ENCODE data around the gene EMP2. TPM values are rescaled to one million over a fixed set of nuclear protein-coding genes. Genes with fewer than 3 reads are reported as not detected.

EMP2 gene
- total RNA-seq, 1 experiment from 2014 or later = 198 TPM

- H3K4me3 ChIP-seq (ENCODE audit: low read depth, low read length) = no peak overlapping the region
- no peaks in the 10 kb centered on the region for H3K27me3 Mint-ChIP-seq (ENCODE audit: insufficient read depth, unreplicated experiment)
- H3K4me3 Mint-ChIP-seq (ENCODE audit: unreplicated experiment) = no peak overlapping the region
- peak overlapping the region; percentile 80 for H3K27ac Mint-ChIP-seq (ENCODE audit: unreplicated experiment)
- CTCF ChIA-PET = interaction anchor here (0.6 to 0.8 kb wide), 3 partner anchors 37 to 102 kb away, joined by 3 to 5 read pairs (median 3); partner anchors contain the start of gene EMP2
- TF ChIP-seq, protein P1, sequence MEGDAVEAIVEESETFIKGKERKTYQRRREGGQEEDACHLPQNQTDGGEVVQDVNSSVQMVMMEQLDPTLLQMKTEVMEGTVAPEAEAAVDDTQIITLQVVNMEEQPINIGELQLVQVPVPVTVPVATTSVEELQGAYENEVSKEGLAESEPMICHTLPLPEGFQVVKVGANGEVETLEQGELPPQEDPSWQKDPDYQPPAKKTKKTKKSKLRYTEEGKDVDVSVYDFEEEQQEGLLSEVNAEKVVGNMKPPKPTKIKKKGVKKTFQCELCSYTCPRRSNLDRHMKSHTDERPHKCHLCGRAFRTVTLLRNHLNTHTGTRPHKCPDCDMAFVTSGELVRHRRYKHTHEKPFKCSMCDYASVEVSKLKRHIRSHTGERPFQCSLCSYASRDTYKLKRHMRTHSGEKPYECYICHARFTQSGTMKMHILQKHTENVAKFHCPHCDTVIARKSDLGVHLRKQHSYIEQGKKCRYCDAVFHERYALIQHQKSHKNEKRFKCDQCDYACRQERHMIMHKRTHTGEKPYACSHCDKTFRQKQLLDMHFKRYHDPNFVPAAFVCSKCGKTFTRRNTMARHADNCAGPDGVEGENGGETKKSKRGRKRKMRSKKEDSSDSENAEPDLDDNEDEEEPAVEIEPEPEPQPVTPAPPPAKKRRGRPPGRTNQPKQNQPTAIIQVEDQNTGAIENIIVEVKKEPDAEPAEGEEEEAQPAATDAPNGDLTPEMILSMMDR (IDR thresholded peaks at IDR 0.05; ENCODE audit: insufficient read depth in 1 of 2, low read depth in 1 of 2, low read length in 1 of 2, severe bottlenecking in 1 of 2, unreplicated experiment in 1 of 2) = no peak
- no peaks in the 10 kb centered on the region for H3K27me3 ChIP-seq (replicated peaks; ENCODE audit: control insufficient read depth, insufficient read depth, low read length)
- no TSS peak for BruUV-seq (replicated peaks)
- peaks cover 22% of the 10 kb centered on the region for H3K4me1 Mint-ChIP-seq (ENCODE audit: low read depth, unreplicated experiment)
- peak; percentile 49 to 73 for DNase-seq
- peaks cover 7% of the 10 kb centered on the region for H3K36me3 Mint-ChIP-seq (ENCODE audit: insufficient read depth, unreplicated experiment)
- H3K4me1 ChIP-seq = peaks cover 52% of the 10 kb centered on the region
- H3K9me3 ChIP-seq = no peaks in the 10 kb centered on the region
- POLR2A ChIA-PET = interaction anchor here (0.6 to 0.7 kb wide), 3 partner anchors 15 to 265 kb away, joined by 3 to 7 read pairs (median 5); no protein-coding TSS in a partner anchor
- intact Hi-C loops (cut with micrococcal nuclease; ENCODE audit: unreplicated experiment) = no loop called here
- H3K36me3 ChIP-seq (ENCODE audit: control insufficient read depth, insufficient read depth, low read length) = no peaks in the 10 kb centered on the region
- no peaks in the 10 kb centered on the region for H3K9me3 Mint-ChIP-seq (ENCODE audit: unreplicated experiment)
Observed at GRCh38 chr16:10616756-10617640, 36.6 kb upstream of the EMP2 start.

DNA sequence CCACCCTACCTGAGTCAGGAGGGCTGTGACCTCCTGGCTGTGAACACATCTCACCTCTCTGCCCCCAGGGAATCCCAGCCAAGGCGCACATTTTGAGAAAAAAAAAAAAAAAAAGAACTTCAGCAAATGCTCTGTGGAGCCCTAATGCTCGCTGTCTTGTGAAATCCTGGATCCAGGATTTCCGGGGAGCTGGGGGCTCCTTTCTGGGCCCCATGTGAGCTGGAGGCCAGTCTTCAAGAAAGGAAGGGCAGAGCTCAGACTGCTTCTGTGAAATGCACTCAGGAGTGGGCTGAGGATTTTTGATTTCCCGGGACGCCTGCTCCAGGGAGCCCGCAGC lies 36.0 kb upstream of the EMP2 start:
- H3K4me3 Mint-ChIP-seq (ENCODE audit: unreplicated experiment) = no peak overlapping the region
- no TSS peak for BruUV-seq (replicated peaks)
- no peak overlapping the region for H3K27ac Mint-ChIP-seq (ENCODE audit: unreplicated experiment)
- POLR2A ChIA-PET = interaction anchor here (0.7 kb wide), 2 partner anchors 14 to 38 kb away, joined by 5 to 7 read pairs; no protein-coding TSS in a partner anchor
- no peaks in the 10 kb centered on the region for H3K27me3 Mint-ChIP-seq (ENCODE audit: insufficient read depth, unreplicated experiment)
- Histone ChIP-seq H3K27me3 (replicated peaks; ENCODE audit: control insufficient read depth, insufficient read depth, low read length) (no peaks in the 10 kb centered on the region), H3K4me3 (ENCODE audit: low read depth, low read length) (no peak overlapping the region), H3K9me3 (no peaks in the 10 kb centered on the region), H3K36me3 (ENCODE audit: control insufficient read depth, insufficient read depth, low read length) (no peaks in the 10 kb centered on the region), H3K4me1 (peaks cover 49% of the 10 kb centered on the region)
- DNase-seq = no peak
- TF ChIP-seq, protein P1 (IDR thresholded peaks at IDR 0.05; ENCODE audit: insufficient read depth in 1 of 2, low read depth in 1 of 2, low read length in 1 of 2, severe bottlenecking in 1 of 2, unreplicated experiment in 1 of 2) = no peak
- peaks cover 1% of the 10 kb centered on the region for H3K36me3 Mint-ChIP-seq (ENCODE audit: insufficient read depth, unreplicated experiment)
- intact Hi-C loops (cut with micrococcal nuclease; ENCODE audit: unreplicated experiment) = no loop called here
- peaks cover 25% of the 10 kb centered on the region for H3K4me1 Mint-ChIP-seq (ENCODE audit: low read depth, unreplicated experiment)
- CTCF ChIA-PET = interaction anchor here (0.6 to 0.8 kb wide), 3 partner anchors 36 to 102 kb away, joined by 3 to 5 read pairs (median 3); partner anchors contain the start of gene EMP2
- H3K9me3 Mint-ChIP-seq (ENCODE audit: unreplicated experiment) = no peaks in the 10 kb centered on the region

DNA sequence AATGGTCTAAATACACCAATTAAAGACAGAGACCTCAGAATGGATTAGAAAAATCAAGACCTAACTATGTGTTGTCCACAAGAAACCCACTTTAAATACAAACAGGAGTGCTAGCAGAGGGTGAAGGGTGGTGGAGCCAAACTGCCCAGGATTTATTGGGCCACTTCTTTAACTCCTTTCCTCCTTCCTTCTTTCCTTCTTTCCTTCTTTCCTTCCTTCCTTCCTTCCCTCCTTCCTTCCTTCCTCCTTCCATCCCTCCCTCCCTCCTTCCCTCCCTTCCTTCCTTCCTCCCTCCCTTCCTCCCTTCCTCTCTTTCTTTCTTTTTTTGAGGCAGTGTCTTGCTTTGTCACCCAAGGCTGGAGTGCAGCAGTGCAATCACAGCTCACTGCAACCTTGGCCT lies 34.3 kb upstream of the EMP2 start:
- ChIA-PET POLR2A (no interaction called here), CTCF (no interaction called here)
- no peak for DNase-seq
- TF ChIP-seq, protein P1 (IDR thresholded peaks at IDR 0.05; ENCODE audit: insufficient read depth in 1 of 2, low read depth in 1 of 2, low read length in 1 of 2, severe bottlenecking in 1 of 2, unreplicated experiment in 1 of 2) = no peak
- intact Hi-C loops (cut with micrococcal nuclease; ENCODE audit: unreplicated experiment) = no loop called here
- Mint-ChIP-seq H3K4me3 (ENCODE audit: unreplicated experiment) (no peak overlapping the region), H3K9me3 (ENCODE audit: unreplicated experiment) (no peaks in the 10 kb centered on the region), H3K27ac (ENCODE audit: unreplicated experiment) (no peak overlapping the region), H3K27me3 (ENCODE audit: insufficient read depth, unreplicated experiment) (no peaks in the 10 kb centered on the region), H3K4me1 (ENCODE audit: low read depth, unreplicated experiment) (peaks cover 34% of the 10 kb centered on the region), H3K36me3 (ENCODE audit: insufficient read depth, unreplicated experiment) (no peaks in the 10 kb centered on the region)
- no peak overlapping the region for H3K4me3 ChIP-seq (ENCODE audit: low read depth, low read length)
- BruUV-seq (replicated peaks) = no TSS peak
- no peaks in the 10 kb centered on the region for H3K36me3 ChIP-seq (ENCODE audit: control insufficient read depth, insufficient read depth, low read length)
- H3K4me1 ChIP-seq = peaks cover 49% of the 10 kb centered on the region
- no peaks in the 10 kb centered on the region for H3K9me3 ChIP-seq
- H3K27me3 ChIP-seq (replicated peaks; ENCODE audit: control insufficient read depth, insufficient read depth, low read length) = no peaks in the 10 kb centered on the region

Data from Caco-2 (cell line).